ENCODE data around the gene C14orf93. TPM values are rescaled to one million over a fixed set of nuclear protein-coding genes. Genes with fewer than 3 reads are reported as not detected.

C14orf93 gene
- total RNA-seq, 1 donor from 2014 or later = 16.0 TPM

GRCh38 chr14:23042162-23042965 is 32.4 kb upstream of the C14orf93 start, which contains the start of gene PSMB11:
Gene PSMB11 (plus strand): TSS chr14:23042212. CDS start chr14:23042226, 14 bp downstream.
- TF ChIP-seq POLR2AphosphoS5 (IDR thresholded peaks at IDR 0.05; ENCODE audit: insufficient read depth in 1 of 2, low read depth in 1 of 2) (no peak), POLR2A (IDR thresholded peaks at IDR 0.05) (no peak), CTCF (IDR thresholded peaks at IDR 0.05) (no peak)
- Histone ChIP-seq H3K36me3 (no peaks in the 10 kb centered on the region), H3K4me1 (no peaks in the 10 kb centered on the region), H3K9me3 (no peaks in the 10 kb centered on the region), H3K27ac (no peak within 1 kb of the TSS), H3K27me3 (no peaks in the 10 kb centered on the region), H3K4me3 (no peak within 1 kb of the TSS)
- intact Hi-C loops (cut with DNase I) = no loop called here
- DNase-seq (ENCODE audit: extremely low spot score in 2 of 2) = no peak

GRCh38 chr14:23041729-23042128 is 31.8 kb upstream of the C14orf93 start:
- no peaks in the 10 kb centered on the region for H3K27me3 ChIP-seq
- H3K4me1 ChIP-seq = no peaks in the 10 kb centered on the region
- no peaks in the 10 kb centered on the region for H3K9me3 ChIP-seq
- intact Hi-C loops (cut with DNase I) = no loop called here
- H3K36me3 ChIP-seq = no peaks in the 10 kb centered on the region
- H3K27ac ChIP-seq = no peak overlapping the region
- TF ChIP-seq POLR2AphosphoS5 (IDR thresholded peaks at IDR 0.05; ENCODE audit: insufficient read depth in 1 of 2, low read depth in 1 of 2) (no peak), CTCF (IDR thresholded peaks at IDR 0.05) (no peak), POLR2A (IDR thresholded peaks at IDR 0.05) (no peak)
- DNase-seq (ENCODE audit: extremely low spot score in 2 of 2) = no peak
- H3K4me3 ChIP-seq = no peak overlapping the region

GRCh38 chr14:23040100-23040499 is 30.2 kb upstream of the C14orf93 start:
- no peaks in the 10 kb centered on the region for H3K9me3 ChIP-seq
- H3K4me1 ChIP-seq = no peaks in the 10 kb centered on the region
- intact Hi-C loops (cut with DNase I) = no loop called here
- H3K27ac ChIP-seq = no peak overlapping the region
- TF ChIP-seq CTCF (IDR thresholded peaks at IDR 0.05) (no peak), POLR2AphosphoS5 (IDR thresholded peaks at IDR 0.05; ENCODE audit: insufficient read depth in 1 of 2, low read depth in 1 of 2) (no peak), POLR2A (IDR thresholded peaks at IDR 0.05) (no peak)
- no peak for DNase-seq (ENCODE audit: extremely low spot score in 2 of 2)
- no peaks in the 10 kb centered on the region for H3K27me3 ChIP-seq
- no peaks in the 10 kb centered on the region for H3K36me3 ChIP-seq
- no peak overlapping the region for H3K4me3 ChIP-seq

GRCh38 chr14:23035303-23036144 is 25.6 kb upstream of the C14orf93 start:
- Histone ChIP-seq H3K36me3 (peaks cover 0 to 28% of the 10 kb centered on the region in 2 donors), H3K4me1 (peaks cover 10% of the 10 kb centered on the region), H3K27me3 (no peaks in the 10 kb centered on the region), H3K27ac (peak overlapping the region; percentile 95), H3K4me3 (peak overlapping the region; percentile 62 to 64), H3K9me3 (no peaks in the 10 kb centered on the region)
- no peak for DNase-seq (ENCODE audit: extremely low spot score in 2 of 2)
- intact Hi-C loops (cut with DNase I) = no loop called here
- no peak for TF ChIP-seq POLR2AphosphoS5 (IDR thresholded peaks at IDR 0.05; ENCODE audit: insufficient read depth in 1 of 2, low read depth in 1 of 2)
- TF ChIP-seq CTCF (IDR thresholded peaks at IDR 0.05) = peak in 1 of 3 experiments; percentile 1
